PC-9 (cell line): ENCODE results near the gene SWI5. TPM values are rescaled to one million over a fixed set of nuclear protein-coding genes. Genes with fewer than 3 reads are reported as not detected.

ENCODE experiments used
- BruUV-seq: library from RNA; stranded (reverse); fragments of 400-500 nt; replicated peaks from 2 replicates; lab custom pipeline; 2021; lab: Mats Ljungman, UMichigan
- CTCF ChIA-PET: fragments of 300-600 bp; sonication (Branson Sonifier 250); formaldehyde crosslinking; loops from one replicate; lab custom pipeline; 2022; ENCODE audit warnings: antibody characterized with exemption; lab: Charles Lee
- POLR2A ChIA-PET: fragments of 300-600 bp; sonication (Branson Sonifier 250); formaldehyde crosslinking; loops from one replicate; lab custom pipeline; 2022; ENCODE audit warnings: antibody characterized with exemption; ENCODE audit not compliant: unreplicated experiment; lab: Charles Lee
- DNase-seq, 2 experiments: peaks; one replicate each; pipeline versions ENCODE4 v3.0.0 to v3.0.0-alpha.2; 2015 to 2022; ENCODE audit warnings: mixed read lengths in 1 of 2
- H2AFZ ChIP-seq: fragments of 200-600 bp; sonication (generic); 2 replicates; pipeline ENCODE4 v1.8.1; 2017; ENCODE audit warnings: antibody characterized with exemption
- H3F3A ChIP-seq: fragments of 200-600 bp; sonication (generic); 2 replicates; pipeline ENCODE4 v1.8.1; 2017; ENCODE audit warnings: antibody characterized with exemption, mild to moderate bottlenecking, low read depth; ENCODE audit not compliant: insufficient read depth
- H3K27ac ChIP-seq: fragments of 200-600 bp; sonication (generic); 2 replicates; pipeline ENCODE4 v1.6.1; 2016; ENCODE audit warnings: mixed run types
- H3K27me3 ChIP-seq: fragments of 200-600 bp; sonication (generic); 2 replicates; pipeline ENCODE4 v1.6.1; 2016; ENCODE audit warnings: low read depth, mixed run types; ENCODE audit not compliant: insufficient read depth
- H3K36me3 ChIP-seq: fragments of 200-600 bp; sonication (generic); 2 replicates; pipeline ENCODE4 v1.6.1; 2016; ENCODE audit warnings: low read depth, mixed run types
- H3K4me1 ChIP-seq: fragments of 200-600 bp; sonication (generic); replicated peaks from 2 replicates; pipeline ENCODE4 v1.6.1; 2016; ENCODE audit warnings: mixed run types; ENCODE audit not compliant: insufficient read depth
- H3K4me2 ChIP-seq: fragments of 200-600 bp; sonication (generic); 2 replicates; pipeline ENCODE4 v1.6.1; 2017; ENCODE audit warnings: mixed run types
- H3K4me3 ChIP-seq: fragments of 200-600 bp; sonication (generic); 2 replicates; pipeline ENCODE4 v1.6.1; 2016; ENCODE audit warnings: mixed run types
- H3K79me2 ChIP-seq: fragments of 200-600 bp; sonication (generic); 2 replicates; pipeline ENCODE4 v1.6.1; 2017; ENCODE audit warnings: low read depth, mixed run types
- H3K9me2 ChIP-seq: fragments of 200-600 bp; sonication (generic); 2 replicates; pipeline ENCODE4 v1.8.1; 2017; ENCODE audit warnings: mild to moderate bottlenecking; ENCODE audit not compliant: insufficient read depth
- H3K9me3 ChIP-seq: fragments of 200-600 bp; sonication (generic); 2 replicates; pipeline ENCODE4 v1.8.1; 2016; ENCODE audit warnings: low read depth; ENCODE audit not compliant: insufficient read depth
- H4K20me1 ChIP-seq: fragments of 200-600 bp; sonication (generic); 2 replicates; pipeline ENCODE4 v1.8.1; 2017; ENCODE audit not compliant: insufficient read depth
- EZH2 ChIP-seq: fragments of 200-600 bp; sonication (generic); IDR thresholded peaks from 2 replicates; pipeline ENCODE4 v1.8.0; 2017; ENCODE audit warnings: antibody characterized with exemption, low read depth
- intact Hi-C: fragments of 100-400 bp; cut with micrococcal nuclease; formaldehyde crosslinking; loops from one replicate; pipeline ENCODE4 v1.10.0; 2022; ENCODE audit not compliant: unreplicated experiment
- total RNA-seq: library from RNA; stranded (reverse); gene quantifications from 2 replicates; pipeline ENCODE4 v1.2.3, GENCODE V29; 2021
- TF ChIP-seq, protein P1 (sequence below): fragments of 200-600 bp; sonication (generic); conservative IDR thresholded peaks from 2 replicates; pipeline ENCODE4 v1.6.1; 2017; ENCODE audit warnings: mixed run types, antibody characterized with exemption, mild to moderate bottlenecking, moderate library complexity

The SWI5 gene
- total RNA-seq, 1 experiment from 2014 or later, result 86.0 TPM

DNA sequence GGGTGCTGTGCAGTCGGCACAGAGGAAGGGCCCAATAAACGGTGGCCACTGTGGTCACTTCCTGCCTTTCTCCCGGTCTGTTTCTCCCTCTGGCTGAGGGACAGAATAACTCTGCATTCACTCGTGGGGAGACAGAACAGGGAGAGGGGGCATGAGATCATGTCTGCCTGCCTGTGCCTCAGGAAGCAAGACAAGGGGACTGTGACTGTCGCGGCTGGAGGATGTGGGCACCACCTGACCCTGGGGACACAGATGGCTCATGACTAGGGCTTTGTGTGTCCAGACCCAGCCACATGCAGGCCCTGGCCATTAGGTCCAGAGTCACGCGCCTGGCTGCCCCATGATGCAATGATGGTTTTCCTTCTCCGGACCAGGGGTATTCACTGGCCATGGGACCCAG is 40.3 kb downstream of the SWI5 start:
- DNase-seq, result no peak
- H3K4me2 ChIP-seq, result no peak overlapping the region
- H3K27ac ChIP-seq, result no peak overlapping the region
- no peaks in the 10 kb centered on the region for H3K9me2 ChIP-seq
- TF ChIP-seq, protein P1, sequence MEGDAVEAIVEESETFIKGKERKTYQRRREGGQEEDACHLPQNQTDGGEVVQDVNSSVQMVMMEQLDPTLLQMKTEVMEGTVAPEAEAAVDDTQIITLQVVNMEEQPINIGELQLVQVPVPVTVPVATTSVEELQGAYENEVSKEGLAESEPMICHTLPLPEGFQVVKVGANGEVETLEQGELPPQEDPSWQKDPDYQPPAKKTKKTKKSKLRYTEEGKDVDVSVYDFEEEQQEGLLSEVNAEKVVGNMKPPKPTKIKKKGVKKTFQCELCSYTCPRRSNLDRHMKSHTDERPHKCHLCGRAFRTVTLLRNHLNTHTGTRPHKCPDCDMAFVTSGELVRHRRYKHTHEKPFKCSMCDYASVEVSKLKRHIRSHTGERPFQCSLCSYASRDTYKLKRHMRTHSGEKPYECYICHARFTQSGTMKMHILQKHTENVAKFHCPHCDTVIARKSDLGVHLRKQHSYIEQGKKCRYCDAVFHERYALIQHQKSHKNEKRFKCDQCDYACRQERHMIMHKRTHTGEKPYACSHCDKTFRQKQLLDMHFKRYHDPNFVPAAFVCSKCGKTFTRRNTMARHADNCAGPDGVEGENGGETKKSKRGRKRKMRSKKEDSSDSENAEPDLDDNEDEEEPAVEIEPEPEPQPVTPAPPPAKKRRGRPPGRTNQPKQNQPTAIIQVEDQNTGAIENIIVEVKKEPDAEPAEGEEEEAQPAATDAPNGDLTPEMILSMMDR, result no peak
- TF ChIP-seq EZH2, result no peak
- intact Hi-C loops, result no loop called here
- peaks cover 14% of the 10 kb centered on the region for H3K79me2 ChIP-seq
- BruUV-seq, result no TSS peak
- H3K4me3 ChIP-seq, result no peak overlapping the region
- no peaks in the 10 kb centered on the region for H3K9me3 ChIP-seq
- no peaks in the 10 kb centered on the region for H4K20me1 ChIP-seq
- peaks cover 17% of the 10 kb centered on the region for H3K36me3 ChIP-seq
- no peak overlapping the region for H2AFZ ChIP-seq
- no peaks in the 10 kb centered on the region for H3K27me3 ChIP-seq
- no peaks in the 10 kb centered on the region; the same call in 1 of the 2 replicates for H3F3A ChIP-seq
- CTCF ChIA-PET, result no interaction called here
- POLR2A ChIA-PET, result no interaction called here
- peaks cover 5% of the 10 kb centered on the region for H3K4me1 ChIP-seq

DNA sequence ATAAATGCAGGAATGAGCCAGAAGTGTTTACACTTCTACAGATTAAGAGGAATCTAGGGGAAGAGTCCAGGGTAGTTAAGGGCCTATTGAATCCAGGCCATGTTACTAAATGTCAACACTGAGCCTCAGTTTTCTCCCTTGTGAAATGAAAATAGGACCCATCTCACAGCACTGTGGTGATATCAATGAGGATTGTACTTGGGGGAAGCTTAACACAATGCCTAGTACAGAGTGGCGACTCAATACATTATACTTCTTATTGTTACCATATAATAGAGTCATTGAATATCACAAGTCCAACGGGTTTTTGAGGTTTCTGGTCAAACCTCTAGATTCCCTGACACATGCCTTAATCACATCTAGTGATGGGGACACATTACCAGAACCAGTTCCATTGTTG is 41.6 kb downstream of the SWI5 start:
- ChIA-PET CTCF (interaction anchor here (0.6 kb wide), 1 partner anchor 102 kb away, joined by 3 read pairs; no protein-coding TSS in a partner anchor), POLR2A (interaction anchor here (1.0 kb wide), 1 partner anchor 13 kb away, joined by 6 read pairs; no protein-coding TSS in a partner anchor)
- Histone ChIP-seq H3K4me3 (no peak overlapping the region), H3K9me3 (no peaks in the 10 kb centered on the region), H3K79me2 (peaks cover 22% of the 10 kb centered on the region), H3K27ac (no peak overlapping the region), H3K4me2 (no peak overlapping the region), H3K27me3 (no peaks in the 10 kb centered on the region), H3K9me2 (no peaks in the 10 kb centered on the region), H3K36me3 (peaks cover 17% of the 10 kb centered on the region), H2AFZ (no peak overlapping the region), H3F3A (no peaks in the 10 kb centered on the region), H3K4me1 (peaks cover 9% of the 10 kb centered on the region), H4K20me1 (no peaks in the 10 kb centered on the region)
- intact Hi-C loops, result no loop called here
- DNase-seq, result no peak
- no TSS peak for BruUV-seq
- no peak for TF ChIP-seq EZH2
- TF ChIP-seq, protein P1, result no peak

DNA sequence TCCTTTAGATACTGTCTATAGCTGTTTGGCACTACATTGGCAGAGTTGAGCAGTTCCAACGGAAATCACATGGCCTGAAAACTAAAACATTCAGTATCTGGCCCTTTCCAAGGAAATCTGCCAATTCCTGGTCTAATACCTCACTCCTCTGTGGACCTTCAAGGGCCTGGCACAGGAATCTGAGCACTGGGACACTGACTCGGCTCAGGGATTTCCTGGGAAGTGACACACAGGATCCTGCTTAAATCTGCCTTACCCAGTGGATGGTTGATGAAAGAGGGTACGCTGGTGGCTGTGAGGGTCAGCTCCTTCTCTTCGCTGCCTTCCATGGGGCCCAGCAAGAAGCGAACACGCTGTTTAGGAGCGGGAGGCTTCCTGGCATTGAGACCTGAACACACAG is 45.3 kb downstream of the SWI5 start:
- Histone ChIP-seq H3K4me3 (peak overlapping the region; percentile 100), H3K9me3 (no peaks in the 10 kb centered on the region), H3K9me2 (no peaks in the 10 kb centered on the region), H3F3A (peaks cover 4% of the 10 kb centered on the region; the same call in 1 of the 2 replicates), H3K36me3 (peaks cover 15% of the 10 kb centered on the region), H3K79me2 (peaks cover 52% of the 10 kb centered on the region), H2AFZ (no peak overlapping the region), H3K4me1 (peaks cover 21% of the 10 kb centered on the region), H3K27ac (no peak overlapping the region), H4K20me1 (no peaks in the 10 kb centered on the region; the same call in 1 of the 2 replicates), H3K27me3 (no peaks in the 10 kb centered on the region), H3K4me2 (peak overlapping the region; percentile 94)
- intact Hi-C loops, result no loop called here
- no TSS peak for BruUV-seq
- DNase-seq, result no peak
- ChIA-PET POLR2A (no interaction called here), CTCF (no interaction called here)
- no peak for TF ChIP-seq EZH2
- TF ChIP-seq, protein P1, result no peak
